ENCODE measurements around the gene NUAK1.

GRCh38 chr12:106154751-106155273, 16.1 kb upstream of the NUAK1 start:
- no peak for TF ChIP-seq CREB5 (CRISPR knock-in tag; IDR thresholded peaks at IDR 0.05; ENCODE audit: low read depth)
- no peak for TF ChIP-seq ZFP3 (CRISPR knock-in tag; IDR thresholded peaks at IDR 0.05)
- TF ChIP-seq ISL1 (CRISPR knock-in tag; IDR thresholded peaks at IDR 0.05) = no peak
- no peak for TF ChIP-seq PPARA (CRISPR knock-in tag; IDR thresholded peaks at IDR 0.05; ENCODE audit: borderline replicate concordance)
- no peak for TF ChIP-seq CSDC2 (CRISPR knock-in tag; IDR thresholded peaks at IDR 0.05)
- TF ChIP-seq ESRRG (CRISPR knock-in tag; IDR thresholded peaks at IDR 0.05) = no peak
- no peak for TF ChIP-seq ARNTL (CRISPR knock-in tag; IDR thresholded peaks at IDR 0.05; ENCODE audit: borderline replicate concordance, low read depth)

Data from SK-N-SH treated with all-trans-retinoic acid at 6 μM for 48 hours (cell line).